Upper lobe of left lung (tissue), 6 donors: ENCODE results near the gene UIMC1. TPM values are rescaled to one million over a fixed set of nuclear protein-coding genes. Genes with fewer than 3 reads are reported as not detected.

Source experiments
- total RNA-seq, 6 donors: library from RNA; depleted of rRNA in 4 of 6; stranded (reverse); fragments of >200 nt in 4 of 6; gene quantifications; one replicate each; pipeline versions ENCODE4 v1.1.0 to v1.2.1, GENCODE V29; 2016 to 2021
- donor health status: DM: no; HTN: no; CAD: no; lungs with moderate emphysema.
- donor health status: DM: no; HTN: yes; CAD: no; lungs with severe emphysema.

The UIMC1 gene
- total RNA-seq, 6 donors from 2014 or later, result 26.7 to 87.0 (median 37.9) TPM

Other genes with a start within 250 kb of the UIMC1 start
- gene UNC5A, start 196.2 kb downstream of the UIMC1 start, total RNA-seq, result 1 to 10 TPM in 1 of 6 donors, under 1 TPM in 4, not detected in 1; 0.20 to 1.0 (median 0.39) TPM
- 100 to 1,000 TPM in 1 of 6 donors, 10 to 100 TPM in 5; 16.0 to 106 (median 66.4) TPM for gene HK3, start 107.4 kb downstream of the UIMC1 start, total RNA-seq
- gene ZNF346, start 15.9 kb upstream of the UIMC1 start, total RNA-seq, result 10 to 100 TPM in 4 of 6 donors, 1 to 10 TPM in 2; 9.3 to 31.4 (median 16.8) TPM
- gene FGFR4, start 80.1 kb upstream of the UIMC1 start, total RNA-seq, result 100 to 1,000 TPM in 3 of 6 donors, 10 to 100 TPM in 3; 14.8 to 175 (median 87.1) TPM
- 10 to 100 TPM; 33.0 to 69.1 (median 55.7) TPM for gene NSD1, start 127.0 kb upstream of the UIMC1 start, total RNA-seq